Psoas muscle (tissue), 8 donors: ENCODE measurements around the gene ZIC5. TPM values are rescaled to one million over a fixed set of nuclear protein-coding genes. Genes with fewer than 3 reads are reported as not detected.
A peak's percentile ranks its signal among the peaks of the same experiment; 100 is the strongest.

Experiments
- ATAC-seq, 4 donors: fragments of 200-7000 bp; cut with Tn5 transposase; one replicate each; pipeline ENCODE4 v1.9.1; 2020; ENCODE audit warnings: moderate library complexity in 3 of 4, mild to moderate bottlenecking in 2 of 4
- DNase-seq, 2 donors: peaks; one replicate each; pipeline ENCODE4 v3.0.0-alpha.2; 2020
- H3K27ac ChIP-seq: fragments of 200-600 bp; one replicate; pipeline ENCODE4 v1.8.0; 2022
- H3K27me3 ChIP-seq, 3 donors: fragments of 200-600 bp in 1 of 3; one replicate each; pipeline versions ENCODE4 v1.6.1 to v1.8.0; 2013 to 2022; ENCODE audit warnings: low read length in 2 of 3, mild to moderate bottlenecking in 2 of 3, moderate library complexity in 1 of 3; ENCODE audit not compliant: insufficient read depth in 3 of 3
- H3K36me3 ChIP-seq, 2 donors: fragments of 200-600 bp in 1 of 2; one replicate each; pipeline versions ENCODE4 v1.6.1 to v1.8.0; 2013 to 2022; ENCODE audit warnings: low read depth in 1 of 2, mild to moderate bottlenecking in 1 of 2, moderate library complexity in 1 of 2; ENCODE audit not compliant: insufficient read depth in 1 of 2
- H3K4me1 ChIP-seq: fragments of 200-600 bp; one replicate; pipeline ENCODE4 v1.8.0; 2022
- H3K4me3 ChIP-seq: fragments of 200-600 bp; one replicate; pipeline ENCODE4 v1.8.0; 2022; ENCODE audit warnings: mild to moderate bottlenecking
- H3K9me3 ChIP-seq: fragments of 200-600 bp; one replicate; pipeline ENCODE4 v1.8.0; 2022
- WGBS, 3 donors: extraction: QIAGEN DNeasy Blood & Tissue Kit; methylation state at CpG; one replicate each; pipeline versions ENCODE4 v1.1.6 to v1.1.7; 2013; 5-methylcytosine and 5-hydroxymethylcytosine counted together
- intact Hi-C, 2 donors: fragments of 100-400 bp; cut with DNase I; formaldehyde crosslinking; loops; one replicate each; pipeline versions ENCODE4 v1.11.0 to v1.14.2; 2022
- polyA plus RNA-seq, 3 donors: library from polyadenylated mRNA; stranded (reverse); fragments of 200-250 nt; gene quantifications; one replicate each; pipeline ENCODE4 v1.2.3, GENCODE V29; 2013
- total RNA-seq, 4 donors: library from RNA; stranded (reverse); fragmentation: NEBNext Ultra II Directional in 2 of 4; extraction: Animal tissue kit (Norgen Biotek cat#: 25700) in 2 of 4; gene quantifications; one replicate each; pipeline versions ENCODE4 v1.2.1 to v1.2.4, GENCODE V29; 2021 to 2023
- TF ChIP-seq, protein P1 (sequence below): fragments of 200-600 bp; IDR thresholded peaks from one replicate; pipeline ENCODE4 v1.8.0; 2022; ENCODE audit warnings: antibody characterized with exemption
- donor health status: healthy with polysubstance abuse.
- donor health status: DM: no; HTN: no; CAD: no; lungs with moderate emphysema.
- donor health status: Bipolar disorder and iron deficiency.
- donor health status: healthy.
- donor health status: DM: yes; HTN: yes; CAD: no.
- donor health status: DM: no; HTN: no; CAD: no.
- donor health status: DM: no; HTN: no; CAD: no.
- donor health status: DM: yes; HTN: yes; CAD: no.

Gene ZIC5
- total and polyA plus RNA-seq, 7 donors = not detected

DNA sequence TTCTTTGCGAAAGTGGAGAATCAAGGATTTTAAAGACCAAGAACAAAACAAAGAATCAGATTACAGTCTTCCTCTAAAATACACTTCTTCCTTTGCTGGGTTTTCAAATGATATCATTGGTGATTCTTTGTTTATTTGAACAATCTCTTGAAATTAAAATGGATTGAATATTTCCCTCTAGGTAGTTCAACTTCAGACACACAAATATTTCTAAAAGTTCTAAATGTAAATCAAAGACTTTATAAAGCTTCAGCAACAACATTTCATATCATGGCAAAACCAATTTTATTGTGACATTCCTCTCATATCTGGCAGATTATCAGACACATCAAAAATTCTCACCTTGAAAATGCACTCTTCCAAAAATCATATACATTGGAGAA lies 23.1 kb upstream of the ZIC5 start:
- H3K9me3 ChIP-seq = no peaks in the 10 kb centered on the region
- no peaks in the 10 kb centered on the region for H3K36me3 ChIP-seq
- H3K27ac ChIP-seq = no peak overlapping the region
- peaks cover 12 to 100% (median 44%) of the 10 kb centered on the region in 3 donors for H3K27me3 ChIP-seq
- no peaks in the 10 kb centered on the region for H3K4me1 ChIP-seq
- WGBS, 3 donors = 19 to 30% (median 20%) methylated on average over 1 of the region's 1 CpG
- no peak overlapping the region for H3K4me3 ChIP-seq
- DNase-seq = no peak
- ATAC-seq = no peak
- TF ChIP-seq, protein P1, sequence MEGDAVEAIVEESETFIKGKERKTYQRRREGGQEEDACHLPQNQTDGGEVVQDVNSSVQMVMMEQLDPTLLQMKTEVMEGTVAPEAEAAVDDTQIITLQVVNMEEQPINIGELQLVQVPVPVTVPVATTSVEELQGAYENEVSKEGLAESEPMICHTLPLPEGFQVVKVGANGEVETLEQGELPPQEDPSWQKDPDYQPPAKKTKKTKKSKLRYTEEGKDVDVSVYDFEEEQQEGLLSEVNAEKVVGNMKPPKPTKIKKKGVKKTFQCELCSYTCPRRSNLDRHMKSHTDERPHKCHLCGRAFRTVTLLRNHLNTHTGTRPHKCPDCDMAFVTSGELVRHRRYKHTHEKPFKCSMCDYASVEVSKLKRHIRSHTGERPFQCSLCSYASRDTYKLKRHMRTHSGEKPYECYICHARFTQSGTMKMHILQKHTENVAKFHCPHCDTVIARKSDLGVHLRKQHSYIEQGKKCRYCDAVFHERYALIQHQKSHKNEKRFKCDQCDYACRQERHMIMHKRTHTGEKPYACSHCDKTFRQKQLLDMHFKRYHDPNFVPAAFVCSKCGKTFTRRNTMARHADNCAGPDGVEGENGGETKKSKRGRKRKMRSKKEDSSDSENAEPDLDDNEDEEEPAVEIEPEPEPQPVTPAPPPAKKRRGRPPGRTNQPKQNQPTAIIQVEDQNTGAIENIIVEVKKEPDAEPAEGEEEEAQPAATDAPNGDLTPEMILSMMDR = no peak
- intact Hi-C loops = loop anchor here in 1 of 2 donors (5.0 kb wide), 1 partner anchor 37 kb away; no protein-coding TSS in a partner anchor

DNA sequence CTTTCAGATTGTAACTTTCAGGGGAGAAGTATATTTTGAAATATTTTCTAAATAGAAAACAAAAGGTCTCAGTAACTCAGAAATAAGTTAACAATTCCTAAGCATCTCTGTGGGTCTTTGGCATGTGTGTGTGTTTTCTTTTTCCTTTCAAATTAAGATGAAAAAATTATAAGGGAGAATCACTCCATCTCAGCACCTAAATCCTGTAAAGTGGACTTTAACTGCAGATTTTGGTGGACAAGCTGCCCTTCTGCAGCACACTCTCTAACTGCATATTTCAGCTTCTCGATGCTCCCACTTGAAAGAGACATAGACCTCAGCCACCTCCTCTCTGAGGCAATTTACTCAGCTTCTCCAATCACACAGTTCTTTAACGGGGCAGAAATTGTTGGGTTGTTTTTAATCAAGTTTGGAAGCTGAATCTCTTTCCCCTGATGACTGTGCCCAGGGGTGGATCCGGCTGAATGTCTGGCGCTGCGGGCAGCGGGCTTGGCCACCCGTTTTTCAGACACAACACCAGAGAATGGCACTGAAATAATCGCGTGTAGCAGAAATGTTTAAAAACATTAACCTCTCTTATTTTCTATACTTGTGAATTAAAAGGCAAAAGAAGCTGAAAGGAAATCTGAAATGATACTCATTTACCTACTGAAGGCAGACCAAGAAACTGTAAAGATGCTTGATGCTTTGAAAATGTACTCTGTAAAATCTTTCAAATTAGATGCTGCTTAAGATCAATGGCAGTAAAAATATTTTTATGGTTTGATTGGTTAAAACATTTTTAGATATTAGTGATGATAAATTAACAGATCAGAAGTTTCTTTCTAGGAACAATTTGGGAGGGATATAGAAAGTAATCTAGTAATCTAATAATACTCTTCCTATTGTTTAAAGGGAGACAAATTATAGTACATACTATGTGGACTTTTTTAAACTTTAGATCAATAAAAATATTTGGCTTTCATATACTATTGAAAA lies 22.4 kb upstream of the ZIC5 start:
- no peaks in the 10 kb centered on the region for H3K4me1 ChIP-seq
- H3K27ac ChIP-seq = no peak overlapping the region
- WGBS, 3 donors = 14 to 21% (median 18%) methylated on average over 9 of the region's 9 CpGs
- H3K27me3 ChIP-seq = peaks cover 12 to 100% (median 48%) of the 10 kb centered on the region in 3 donors
- H3K36me3 ChIP-seq = no peaks in the 10 kb centered on the region
- TF ChIP-seq, protein P1 = no peak
- no peak for DNase-seq
- no peak overlapping the region for H3K4me3 ChIP-seq
- no peaks in the 10 kb centered on the region for H3K9me3 ChIP-seq
- no peak for ATAC-seq
- intact Hi-C loops = no loop called here

DNA sequence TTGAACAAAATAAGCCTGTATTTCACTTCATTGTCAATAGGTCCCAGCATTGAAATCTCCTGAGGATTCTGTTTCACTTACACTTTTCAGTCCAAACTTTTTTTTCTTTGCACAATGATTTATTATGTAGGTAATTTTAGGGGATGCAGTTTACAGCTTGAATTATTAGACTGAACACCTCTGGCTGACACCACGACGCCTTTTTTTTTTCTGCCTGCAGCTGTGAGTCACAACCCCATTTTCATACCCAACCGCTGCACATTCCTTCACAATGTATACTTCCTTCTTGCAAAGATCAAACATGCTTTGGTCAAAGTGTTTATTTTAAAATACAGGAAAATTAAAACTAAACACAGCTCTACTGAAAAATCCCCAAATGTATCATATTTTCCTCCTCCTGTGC lies 21.4 kb upstream of the ZIC5 start:
- no peak for DNase-seq
- no peaks in the 10 kb centered on the region for H3K9me3 ChIP-seq
- no peak overlapping the region for H3K27ac ChIP-seq
- no peak overlapping the region for H3K4me3 ChIP-seq
- no peak for ATAC-seq
- peaks cover 9 to 100% (median 46%) of the 10 kb centered on the region in 3 donors for H3K27me3 ChIP-seq
- intact Hi-C loops = no loop called here
- TF ChIP-seq, protein P1 = no peak
- H3K36me3 ChIP-seq = no peaks in the 10 kb centered on the region
- 5 to 20% (median 10%) methylated on average over 3 of the region's 3 CpGs for WGBS, 3 donors
- no peaks in the 10 kb centered on the region for H3K4me1 ChIP-seq

DNA sequence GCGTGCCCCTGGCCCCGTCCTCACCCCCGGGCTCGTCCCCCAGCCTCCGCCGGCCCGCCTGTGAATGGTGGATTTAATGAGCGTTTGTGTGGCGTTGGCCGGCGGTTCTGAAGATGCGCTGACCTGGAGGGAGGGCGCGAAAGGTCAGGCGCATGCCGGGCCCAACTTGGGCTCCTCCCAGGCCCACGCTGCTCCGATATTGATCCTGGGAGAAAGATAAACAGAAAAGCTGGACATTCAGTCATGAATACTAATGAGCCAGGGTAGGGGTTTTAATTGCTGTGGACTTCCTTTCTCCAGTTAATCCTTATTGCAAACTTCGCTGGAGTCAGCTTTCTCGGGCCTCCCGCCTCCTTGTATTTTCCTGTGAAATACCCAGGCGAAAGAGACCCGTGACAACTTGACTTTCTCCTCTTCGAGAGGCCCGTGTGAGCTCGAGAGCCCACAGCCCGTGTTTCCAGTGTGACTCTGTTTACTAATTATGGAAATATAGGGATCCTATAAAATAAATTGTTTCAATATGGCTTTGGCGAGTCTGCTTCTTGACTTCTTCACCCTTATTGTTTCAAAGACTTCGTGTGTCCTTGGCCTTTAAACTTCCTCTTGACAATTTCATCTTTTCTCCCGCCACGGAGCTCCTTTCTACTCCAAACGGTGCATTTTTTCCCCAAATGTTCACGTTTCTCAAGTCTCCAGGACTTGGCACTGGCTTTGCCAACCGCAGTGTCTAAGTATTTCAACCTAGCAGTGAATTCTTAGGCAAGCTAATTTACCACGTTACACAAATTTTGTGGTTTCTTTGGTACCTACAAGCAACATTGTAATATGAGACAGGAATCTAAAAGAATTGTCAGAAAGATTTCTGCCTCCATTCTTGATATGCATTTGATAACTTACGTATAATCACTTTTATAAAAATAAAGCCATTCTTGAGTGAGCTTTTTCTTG lies 20.5 kb upstream of the ZIC5 start:
- Histone ChIP-seq H3K4me1 (no peaks in the 10 kb centered on the region), H3K36me3 (no peaks in the 10 kb centered on the region), H3K9me3 (no peaks in the 10 kb centered on the region), H3K27me3 (peaks cover 8 to 100% (median 46%) of the 10 kb centered on the region in 3 donors), H3K4me3 (no peak overlapping the region), H3K27ac (no peak overlapping the region)
- no peak for DNase-seq
- ATAC-seq = peak in 1 of 4 donors; percentile 13
- TF ChIP-seq, protein P1 = no peak
- WGBS, 3 donors = 13 to 18% (median 16%) methylated on average over 36 of the region's 36 CpGs
- intact Hi-C loops = no loop called here
